ENCODE data around the gene DCLRE1B. TPM values are rescaled to one million over a fixed set of nuclear protein-coding genes. Genes with fewer than 3 reads are reported as not detected.

DCLRE1B gene
- total RNA-seq, 1 experiment from 2014 or later: 11.2 TPM

- TF ChIP-seq EZH2 (IDR thresholded peaks at IDR 0.05; ENCODE audit: low read depth) (no peak), CTCF (conservative IDR thresholded peaks at IDR 0.05) (peak; percentile 65)
- H3K4me1 ChIP-seq (replicated peaks; ENCODE audit: insufficient read depth): no peaks in the 10 kb centered on the region
- H3K4me3 ChIP-seq: no peak overlapping the region
- no peak overlapping the region for H2AFZ ChIP-seq
- no peaks in the 10 kb centered on the region for H3K9me2 ChIP-seq (ENCODE audit: insufficient read depth)
- peaks cover 16% of the 10 kb centered on the region; the same call in 1 of the 2 replicates for H3K36me3 ChIP-seq (ENCODE audit: low read depth)
- no peak for DNase-seq
- H4K20me1 ChIP-seq (ENCODE audit: insufficient read depth): 0 out of 2 replicates have a peak, but pooled peaks cover 16% of the 10 kb centered on the region
- POLR2A ChIA-PET (ENCODE audit: unreplicated experiment): interaction anchor here (0.7 kb wide), 1 partner anchor 12 kb away, joined by 16 read pairs; no protein-coding TSS in a partner anchor
- BruUV-seq (replicated peaks): no TSS peak
- H3K27ac ChIP-seq: no peak overlapping the region
- no peaks in the 10 kb centered on the region for H3F3A ChIP-seq (ENCODE audit: insufficient read depth, low read depth)
- peaks cover 41% of the 10 kb centered on the region; the same call in 1 of the 2 replicates for H3K79me2 ChIP-seq (ENCODE audit: low read depth)
- intact Hi-C loops (cut with micrococcal nuclease; ENCODE audit: unreplicated experiment): no loop called here
- no peaks in the 10 kb centered on the region for H3K9me3 ChIP-seq (ENCODE audit: insufficient read depth, low read depth)
- H3K4me2 ChIP-seq: no peak overlapping the region
- CTCF ChIA-PET: no interaction called here
- H3K27me3 ChIP-seq (ENCODE audit: insufficient read depth, low read depth): no peaks in the 10 kb centered on the region
Observed at GRCh38 chr1:113949007-113949406, 43.9 kb downstream of the DCLRE1B start.

GRCh38 chr1:113950908-113951307, 45.8 kb downstream of the DCLRE1B start:
- H3K27me3 ChIP-seq (ENCODE audit: insufficient read depth, low read depth): no peaks in the 10 kb centered on the region
- H3K27ac ChIP-seq: no peak overlapping the region
- POLR2A ChIA-PET (ENCODE audit: unreplicated experiment): no interaction called here
- H3F3A ChIP-seq (ENCODE audit: insufficient read depth, low read depth): no peaks in the 10 kb centered on the region
- peaks cover 24% of the 10 kb centered on the region for H3K36me3 ChIP-seq (ENCODE audit: low read depth)
- 0 out of 2 replicates have a peak, but pooled peaks cover 16% of the 10 kb centered on the region for H4K20me1 ChIP-seq (ENCODE audit: insufficient read depth)
- H3K9me3 ChIP-seq (ENCODE audit: insufficient read depth, low read depth): no peaks in the 10 kb centered on the region
- no peak for DNase-seq
- no peak for TF ChIP-seq CTCF (conservative IDR thresholded peaks at IDR 0.05)
- no peak for TF ChIP-seq EZH2 (IDR thresholded peaks at IDR 0.05; ENCODE audit: low read depth)
- H3K79me2 ChIP-seq (ENCODE audit: low read depth): peaks cover 29% of the 10 kb centered on the region; the same call in 1 of the 2 replicates
- intact Hi-C loops (cut with micrococcal nuclease; ENCODE audit: unreplicated experiment): no loop called here
- no peak overlapping the region for H3K4me3 ChIP-seq
- H3K9me2 ChIP-seq (ENCODE audit: insufficient read depth): no peaks in the 10 kb centered on the region
- CTCF ChIA-PET: no interaction called here
- H3K4me2 ChIP-seq: no peak overlapping the region
- no TSS peak for BruUV-seq (replicated peaks)
- H3K4me1 ChIP-seq (replicated peaks; ENCODE audit: insufficient read depth): no peaks in the 10 kb centered on the region
- no peak overlapping the region for H2AFZ ChIP-seq

- intact Hi-C loops (cut with micrococcal nuclease; ENCODE audit: unreplicated experiment): no loop called here
- Histone ChIP-seq H3K36me3 (ENCODE audit: low read depth) (peaks cover 29% of the 10 kb centered on the region), H4K20me1 (ENCODE audit: insufficient read depth) (0 out of 2 replicates have a peak, but pooled peaks cover 12% of the 10 kb centered on the region), H2AFZ (no peak overlapping the region), H3K27ac (no peak overlapping the region), H3F3A (ENCODE audit: insufficient read depth, low read depth) (no peaks in the 10 kb centered on the region), H3K9me3 (ENCODE audit: insufficient read depth, low read depth) (no peaks in the 10 kb centered on the region), H3K4me3 (no peak overlapping the region), H3K4me1 (replicated peaks; ENCODE audit: insufficient read depth) (no peaks in the 10 kb centered on the region), H3K4me2 (no peak overlapping the region), H3K27me3 (ENCODE audit: insufficient read depth, low read depth) (no peaks in the 10 kb centered on the region), H3K9me2 (ENCODE audit: insufficient read depth) (no peaks in the 10 kb centered on the region), H3K79me2 (ENCODE audit: low read depth) (peaks cover 24% of the 10 kb centered on the region; the same call in 1 of the 2 replicates)
- no TSS peak for BruUV-seq (replicated peaks)
- no peak for DNase-seq
- CTCF ChIA-PET: no interaction called here
- POLR2A ChIA-PET (ENCODE audit: unreplicated experiment): no interaction called here
- TF ChIP-seq EZH2 (IDR thresholded peaks at IDR 0.05; ENCODE audit: low read depth) (no peak), CTCF (conservative IDR thresholded peaks at IDR 0.05) (no peak)
Observed at GRCh38 chr1:113951719-113952118, 46.6 kb downstream of the DCLRE1B start.
